PFSK-1 (cell line): Measurements from ENCODE around the gene MCHR1.

Source experiments
- POLR2AphosphoS5 ChIP-seq: IDR thresholded peaks from 2 replicates; pipeline ENCODE4 v1.6.1; 2012; ENCODE audit warnings: low read depth, mild to moderate bottlenecking, control low read depth, low read length, moderate library complexity
- SIN3A ChIP-seq: IDR thresholded peaks from 2 replicates; pipeline ENCODE4 v1.6.1; 2012; ENCODE audit warnings: mild to moderate bottlenecking, low read length, moderate library complexity, borderline replicate concordance; ENCODE audit not compliant: insufficient read depth

- TF ChIP-seq POLR2AphosphoS5 (no peak), SIN3A (no peak)
Measured at GRCh38 chr22:40638261-40638660, 41.0 kb upstream of the MCHR1 start.
